Ascending aorta (tissue), 2 donors: ENCODE measurements around the gene CEP112. TPM values are rescaled to one million over a fixed set of nuclear protein-coding genes. Genes with fewer than 3 reads are reported as not detected.

Experiments used
- DNase-seq, 2 donors: peaks; one replicate each; pipeline ENCODE4 v3.0.0-alpha.2; 2019; ENCODE audit warnings: low spot score in 2 of 2
- H3K27ac ChIP-seq, 2 donors: fragments of 200-600 bp; sonication (generic); one replicate each; pipeline ENCODE4 v1.5.1; 2016 to 2017; ENCODE audit warnings: mild to moderate bottlenecking in 1 of 2
- H3K27me3 ChIP-seq: fragments of 200-600 bp; sonication (generic); one replicate; pipeline ENCODE4 v1.5.1; 2017
- H3K36me3 ChIP-seq, 2 donors: fragments of 200-600 bp; sonication (generic); one replicate each; pipeline ENCODE4 v1.5.1; 2016
- H3K4me1 ChIP-seq, 2 donors: fragments of 200-600 bp; sonication (generic); one replicate each; pipeline ENCODE4 v1.5.1; 2016 to 2017; ENCODE audit warnings: mild to moderate bottlenecking in 1 of 2
- H3K4me3 ChIP-seq, 2 donors: fragments of 200-600 bp; sonication (generic); one replicate each; pipeline ENCODE4 v1.5.1; 2016 to 2017; ENCODE audit warnings: mild to moderate bottlenecking in 1 of 2
- H3K9me3 ChIP-seq, 2 donors: fragments of 200-600 bp; sonication (generic); one replicate each; pipeline ENCODE4 v1.5.1; 2016
- intact Hi-C: fragments of 100-400 bp; cut with DNase I; formaldehyde crosslinking; loops from one replicate; pipeline ENCODE4 v1.15.1; 2023
- total RNA-seq: library from RNA; depleted of rRNA; stranded (reverse); fragments of >200 nt; gene quantifications from one replicate; pipeline ENCODE4 v1.1.0, GENCODE V29; 2016
- TF ChIP-seq, protein P1 (sequence below), 3 experiments: fragments of 200-600 bp in 2 of 3; fragments of 450-650 bp in 1 of 3; sonication (generic) in 2 of 3; IDR thresholded peaks; one replicate each; pipeline ENCODE4 v1.5.1; 2016 to 2019; ENCODE audit warnings: antibody characterized with exemption in 3 of 3, mild to moderate bottlenecking in 1 of 3, moderate library complexity in 1 of 3

Gene CEP112
- total RNA-seq, 1 donor from 2014 or later, result 11.4 TPM

DNA sequence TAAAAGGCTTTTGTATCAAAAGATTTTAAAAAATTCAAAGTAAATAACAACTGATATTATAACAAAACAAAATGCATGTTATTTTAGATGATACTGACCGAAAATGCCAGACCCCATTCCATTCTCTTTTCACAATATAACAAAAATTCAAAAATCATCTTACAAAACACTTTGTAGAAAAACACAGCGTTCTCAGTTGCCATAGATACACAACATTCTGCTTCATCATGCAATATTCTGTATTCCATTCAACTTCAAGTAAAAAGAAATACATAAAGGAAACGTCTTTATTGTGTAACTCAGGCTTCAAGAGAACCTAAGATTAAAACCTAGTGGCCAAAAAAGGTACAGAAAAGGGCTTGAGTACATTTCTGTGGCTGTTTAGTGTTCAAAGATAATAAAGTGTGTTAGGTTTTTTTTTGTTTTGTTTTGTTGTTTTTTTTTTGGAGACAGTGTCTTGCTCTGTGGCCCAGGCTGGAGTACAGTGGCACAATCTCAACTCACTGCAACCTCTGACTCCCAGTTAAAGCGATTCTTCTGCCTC lies 250.5 kb downstream of the CEP112 start:
- TF ChIP-seq, protein P1, sequence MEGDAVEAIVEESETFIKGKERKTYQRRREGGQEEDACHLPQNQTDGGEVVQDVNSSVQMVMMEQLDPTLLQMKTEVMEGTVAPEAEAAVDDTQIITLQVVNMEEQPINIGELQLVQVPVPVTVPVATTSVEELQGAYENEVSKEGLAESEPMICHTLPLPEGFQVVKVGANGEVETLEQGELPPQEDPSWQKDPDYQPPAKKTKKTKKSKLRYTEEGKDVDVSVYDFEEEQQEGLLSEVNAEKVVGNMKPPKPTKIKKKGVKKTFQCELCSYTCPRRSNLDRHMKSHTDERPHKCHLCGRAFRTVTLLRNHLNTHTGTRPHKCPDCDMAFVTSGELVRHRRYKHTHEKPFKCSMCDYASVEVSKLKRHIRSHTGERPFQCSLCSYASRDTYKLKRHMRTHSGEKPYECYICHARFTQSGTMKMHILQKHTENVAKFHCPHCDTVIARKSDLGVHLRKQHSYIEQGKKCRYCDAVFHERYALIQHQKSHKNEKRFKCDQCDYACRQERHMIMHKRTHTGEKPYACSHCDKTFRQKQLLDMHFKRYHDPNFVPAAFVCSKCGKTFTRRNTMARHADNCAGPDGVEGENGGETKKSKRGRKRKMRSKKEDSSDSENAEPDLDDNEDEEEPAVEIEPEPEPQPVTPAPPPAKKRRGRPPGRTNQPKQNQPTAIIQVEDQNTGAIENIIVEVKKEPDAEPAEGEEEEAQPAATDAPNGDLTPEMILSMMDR (IDR thresholded peaks at IDR 0.05), result no peak
- H3K9me3 ChIP-seq, result no peaks in the 10 kb centered on the region
- H3K36me3 ChIP-seq, result no peaks in the 10 kb centered on the region
- H3K4me3 ChIP-seq, result no peak overlapping the region
- H3K27ac ChIP-seq, result no peak overlapping the region
- DNase-seq, result no peak
- H3K27me3 ChIP-seq, result no peaks in the 10 kb centered on the region
- intact Hi-C loops, result no loop called here
- no peaks in the 10 kb centered on the region for H3K4me1 ChIP-seq

DNA sequence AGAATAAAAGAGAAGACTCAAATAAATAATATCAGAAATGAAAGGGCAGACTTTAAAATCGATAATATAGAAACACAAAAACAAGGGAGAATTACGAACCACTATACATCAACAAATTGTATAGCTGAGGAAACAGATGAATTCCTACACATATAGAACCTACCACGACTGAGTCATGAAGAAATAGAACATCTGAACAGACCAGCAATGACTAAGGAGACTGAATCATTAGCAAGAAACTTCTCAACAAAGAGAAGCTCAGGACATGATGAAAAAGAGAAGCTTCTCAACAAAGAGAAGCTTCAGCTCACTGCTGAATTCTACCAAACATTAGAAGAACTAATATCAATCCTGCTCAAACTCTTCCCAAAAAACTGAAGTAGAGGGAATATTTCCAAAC lies 255.9 kb downstream of the CEP112 start:
- no peak for DNase-seq
- intact Hi-C loops, result no loop called here
- no peaks in the 10 kb centered on the region for H3K9me3 ChIP-seq
- H3K4me1 ChIP-seq, result no peaks in the 10 kb centered on the region
- no peaks in the 10 kb centered on the region for H3K36me3 ChIP-seq
- no peaks in the 10 kb centered on the region for H3K27me3 ChIP-seq
- TF ChIP-seq, protein P1 (IDR thresholded peaks at IDR 0.05), result no peak
- no peak overlapping the region for H3K27ac ChIP-seq
- H3K4me3 ChIP-seq, result no peak overlapping the region

DNA sequence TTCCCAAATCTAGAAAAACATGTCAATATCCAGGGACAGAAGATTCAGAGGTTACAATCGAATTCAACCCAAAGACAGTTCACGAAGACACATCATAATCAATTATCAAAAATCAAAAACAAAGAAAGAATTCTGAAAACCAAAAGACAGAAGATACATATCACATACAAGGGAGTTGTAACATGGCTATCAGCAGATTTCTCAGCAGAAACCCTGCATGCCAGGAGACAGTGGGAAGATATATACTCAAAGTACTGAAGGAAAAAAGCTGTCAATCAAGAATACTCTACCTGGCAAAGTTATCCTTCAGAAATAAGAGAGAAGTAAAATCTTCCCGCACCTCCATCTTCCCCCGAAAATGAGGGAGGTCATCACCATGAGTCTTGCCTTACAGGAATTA lies 258.6 kb downstream of the CEP112 start:
- Histone ChIP-seq H3K27me3 (no peaks in the 10 kb centered on the region), H3K9me3 (no peaks in the 10 kb centered on the region), H3K4me1 (no peaks in the 10 kb centered on the region), H3K27ac (no peak overlapping the region), H3K36me3 (no peaks in the 10 kb centered on the region), H3K4me3 (no peak overlapping the region)
- no peak for DNase-seq
- TF ChIP-seq, protein P1 (IDR thresholded peaks at IDR 0.05), result no peak
- intact Hi-C loops, result no loop called here

DNA sequence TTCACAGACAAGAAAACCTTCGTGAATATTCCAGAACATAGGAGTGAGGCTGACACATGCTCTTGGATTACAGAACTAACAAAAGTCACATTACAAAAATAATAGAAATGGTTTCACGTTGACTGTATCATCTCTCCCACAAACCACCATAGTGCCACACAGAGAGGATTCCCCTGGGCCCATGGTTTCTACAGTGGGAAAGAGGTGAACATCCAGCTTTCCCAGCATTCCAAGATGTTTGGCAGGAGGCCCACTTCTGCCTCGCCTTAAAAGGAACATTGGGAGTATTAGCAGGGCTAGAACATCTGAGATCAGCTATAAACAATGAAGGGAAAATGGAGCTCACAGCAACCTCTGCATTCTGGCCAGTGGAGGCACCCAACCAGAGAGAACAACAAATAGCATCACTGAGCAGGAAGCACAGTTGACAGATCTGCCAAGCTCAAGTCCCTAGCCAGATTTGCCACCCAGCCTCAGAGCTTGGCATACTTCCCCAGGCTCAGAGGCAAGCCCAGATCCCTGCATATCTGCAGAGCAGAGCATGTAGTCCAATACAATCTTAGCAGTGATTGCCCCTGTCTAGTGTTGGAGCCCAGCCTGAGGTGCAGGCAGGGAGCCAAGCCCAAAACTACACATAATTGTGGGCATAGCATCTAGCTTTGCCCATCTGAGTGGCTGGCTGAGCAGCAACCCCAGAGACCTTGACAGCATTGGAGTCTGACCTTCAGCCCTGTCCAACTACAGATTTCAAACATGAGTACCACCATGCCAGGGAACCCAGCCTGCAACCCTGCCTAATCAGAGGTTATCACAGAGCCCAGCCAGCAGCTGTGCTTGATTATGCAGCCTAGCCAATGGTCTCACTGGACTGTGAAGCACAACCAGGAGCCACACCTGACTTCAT lies 260.4 kb downstream of the CEP112 start:
- intact Hi-C loops, result no loop called here
- no peaks in the 10 kb centered on the region for H3K4me1 ChIP-seq
- TF ChIP-seq, protein P1 (IDR thresholded peaks at IDR 0.05), result no peak
- no peaks in the 10 kb centered on the region for H3K9me3 ChIP-seq
- H3K36me3 ChIP-seq, result no peaks in the 10 kb centered on the region
- H3K27ac ChIP-seq, result no peak overlapping the region
- H3K4me3 ChIP-seq, result no peak overlapping the region
- no peak for DNase-seq
- H3K27me3 ChIP-seq, result no peaks in the 10 kb centered on the region

DNA sequence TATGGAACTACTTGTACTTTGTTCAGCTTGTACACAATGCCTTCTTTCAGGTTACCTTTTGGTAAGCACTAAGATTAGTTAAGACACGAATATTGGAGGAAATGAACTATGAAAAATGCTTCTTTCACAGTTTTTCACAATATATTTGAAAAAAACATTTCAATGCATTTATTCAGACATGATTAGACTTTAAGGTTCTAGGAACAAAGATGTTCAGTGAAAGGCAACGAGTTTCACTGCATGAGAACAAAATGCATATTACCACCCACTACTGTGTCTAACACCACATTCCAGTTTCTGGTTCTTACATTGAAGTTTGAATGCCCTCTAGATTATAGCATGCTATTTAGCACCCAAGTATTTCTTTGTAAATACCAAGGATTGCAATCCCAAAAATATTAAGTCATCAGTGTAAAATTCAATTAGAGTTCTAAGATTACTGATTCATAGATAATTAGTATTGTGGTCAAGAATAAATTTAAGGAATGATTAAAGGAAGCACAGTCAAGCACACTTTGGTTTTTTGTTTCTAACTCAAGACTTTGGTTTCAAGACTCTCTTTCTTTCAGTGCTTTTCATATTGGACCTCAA lies 261.7 kb downstream of the CEP112 start:
- intact Hi-C loops, result no loop called here
- Histone ChIP-seq H3K9me3 (no peaks in the 10 kb centered on the region), H3K36me3 (no peaks in the 10 kb centered on the region), H3K4me3 (no peak overlapping the region), H3K27me3 (no peaks in the 10 kb centered on the region), H3K4me1 (no peaks in the 10 kb centered on the region), H3K27ac (no peak overlapping the region)
- no peak for DNase-seq
- TF ChIP-seq, protein P1 (IDR thresholded peaks at IDR 0.05), result no peak
